Measurements from ENCODE around the gene GPAT3.

Gene GPAT3

GRCh38 chr4:83604321-83604720 is 68.4 kb downstream of the GPAT3 start:
- H3K27me3 ChIP-seq (ENCODE audit: insufficient read depth, low read length, poor library complexity, severe bottlenecking): no peaks in the 10 kb centered on the region
- H4K20me1 ChIP-seq (ENCODE audit: insufficient read depth, low read length, poor library complexity, severe bottlenecking): no peaks in the 10 kb centered on the region
- TF ChIP-seq CTCF (conservative IDR thresholded peaks at IDR 0.05; ENCODE audit: low read length): no peak
- TF ChIP-seq EZH2phosphoT487 (IDR thresholded peaks at IDR 0.05; ENCODE audit: borderline replicate concordance): no peak
- H3K36me3 ChIP-seq (ENCODE audit: insufficient read depth, low read length): no peaks in the 10 kb centered on the region
- no peak overlapping the region for H3K4me2 ChIP-seq (ENCODE audit: low read depth, low read length, poor library complexity, severe bottlenecking)
- no peak overlapping the region for H3K9ac ChIP-seq (ENCODE audit: low read depth, low read length, poor library complexity, severe bottlenecking)
- no peaks in the 10 kb centered on the region for H3K9me3 ChIP-seq (ENCODE audit: insufficient read depth, low read depth, low read length)
- H3K9me2 ChIP-seq (replicated peaks; ENCODE audit: low read depth, low read length): no peaks in the 10 kb centered on the region
- no peaks in the 10 kb centered on the region for H3K4me1 ChIP-seq (ENCODE audit: insufficient read depth, low read length, poor library complexity, severe bottlenecking)
- no peak overlapping the region for H2AFZ ChIP-seq (ENCODE audit: low read length)
- H3K79me2 ChIP-seq (ENCODE audit: insufficient read depth, low read length): no peaks in the 10 kb centered on the region
- no peak overlapping the region for H3K4me3 ChIP-seq (ENCODE audit: low read length, poor library complexity, severe bottlenecking)
- H3F3A ChIP-seq (ENCODE audit: low read depth): no peaks in the 10 kb centered on the region

DNA sequence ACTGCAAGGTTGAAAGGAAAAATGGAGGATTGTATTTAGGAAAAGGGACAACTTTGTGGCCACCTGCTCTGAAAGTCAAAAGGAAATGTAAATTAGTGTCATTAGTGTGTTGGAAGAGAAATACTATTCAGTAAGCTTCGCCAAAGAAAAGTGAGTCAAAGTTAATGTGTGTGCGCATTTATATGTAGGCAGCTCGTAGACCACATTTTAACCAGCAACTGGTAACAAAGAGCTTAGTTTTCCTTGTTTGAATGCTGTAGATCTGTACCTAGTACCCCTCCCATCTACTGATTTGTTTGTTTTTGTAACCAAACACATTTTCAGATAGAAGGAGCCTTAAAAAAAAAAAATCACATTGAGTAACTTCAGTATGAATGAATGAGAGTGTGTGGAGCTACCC is 69.3 kb downstream of the GPAT3 start:
- H3K9me3 ChIP-seq (ENCODE audit: insufficient read depth, low read depth, low read length): no peaks in the 10 kb centered on the region
- H3K4me2 ChIP-seq (ENCODE audit: low read depth, low read length, poor library complexity, severe bottlenecking): no peak overlapping the region
- H3F3A ChIP-seq (ENCODE audit: low read depth): no peaks in the 10 kb centered on the region
- no peaks in the 10 kb centered on the region for H3K36me3 ChIP-seq (ENCODE audit: insufficient read depth, low read length)
- TF ChIP-seq EZH2phosphoT487 (IDR thresholded peaks at IDR 0.05; ENCODE audit: borderline replicate concordance) (no peak), CTCF (conservative IDR thresholded peaks at IDR 0.05; ENCODE audit: low read length) (no peak)
- no peak overlapping the region for H3K9ac ChIP-seq (ENCODE audit: low read depth, low read length, poor library complexity, severe bottlenecking)
- no peaks in the 10 kb centered on the region for H4K20me1 ChIP-seq (ENCODE audit: insufficient read depth, low read length, poor library complexity, severe bottlenecking)
- H3K4me1 ChIP-seq (ENCODE audit: insufficient read depth, low read length, poor library complexity, severe bottlenecking): no peaks in the 10 kb centered on the region
- H3K27me3 ChIP-seq (ENCODE audit: insufficient read depth, low read length, poor library complexity, severe bottlenecking): no peaks in the 10 kb centered on the region
- no peak overlapping the region for H2AFZ ChIP-seq (ENCODE audit: low read length)
- no peaks in the 10 kb centered on the region for H3K9me2 ChIP-seq (replicated peaks; ENCODE audit: low read depth, low read length)
- no peak overlapping the region for H3K4me3 ChIP-seq (ENCODE audit: low read length, poor library complexity, severe bottlenecking)
- no peaks in the 10 kb centered on the region for H3K79me2 ChIP-seq (ENCODE audit: insufficient read depth, low read length)

GRCh38 chr4:83605744-83606172 is 69.8 kb downstream of the GPAT3 start:
- Histone ChIP-seq H3K4me2 (ENCODE audit: low read depth, low read length, poor library complexity, severe bottlenecking) (no peak overlapping the region), H3K4me1 (ENCODE audit: insufficient read depth, low read length, poor library complexity, severe bottlenecking) (no peaks in the 10 kb centered on the region), H3K79me2 (ENCODE audit: insufficient read depth, low read length) (no peaks in the 10 kb centered on the region), H4K20me1 (ENCODE audit: insufficient read depth, low read length, poor library complexity, severe bottlenecking) (no peaks in the 10 kb centered on the region), H3K9me3 (ENCODE audit: insufficient read depth, low read depth, low read length) (no peaks in the 10 kb centered on the region), H3K9ac (ENCODE audit: low read depth, low read length, poor library complexity, severe bottlenecking) (no peak overlapping the region), H3K36me3 (ENCODE audit: insufficient read depth, low read length) (no peaks in the 10 kb centered on the region), H3F3A (ENCODE audit: low read depth) (no peaks in the 10 kb centered on the region), H3K9me2 (replicated peaks; ENCODE audit: low read depth, low read length) (no peaks in the 10 kb centered on the region), H2AFZ (ENCODE audit: low read length) (no peak overlapping the region), H3K27me3 (ENCODE audit: insufficient read depth, low read length, poor library complexity, severe bottlenecking) (no peaks in the 10 kb centered on the region), H3K4me3 (ENCODE audit: low read length, poor library complexity, severe bottlenecking) (no peak overlapping the region)
- TF ChIP-seq CTCF (conservative IDR thresholded peaks at IDR 0.05; ENCODE audit: low read length) (no peak), EZH2phosphoT487 (IDR thresholded peaks at IDR 0.05; ENCODE audit: borderline replicate concordance) (no peak)
